Ectodermal cell (in vitro differentiated cells): Measurements from ENCODE around the gene PPM1H.

ENCODE experiments used
- H3K27ac ChIP-seq: 2 replicates; pipeline ENCODE4 v1.7.0; 2013; ENCODE audit warnings: mild to moderate bottlenecking, low read depth, low read length; ENCODE audit not compliant: insufficient read depth, poor library complexity, severe bottlenecking
- H3K27me3 ChIP-seq: 2 replicates; pipeline ENCODE4 v1.7.0; 2013; ENCODE audit warnings: mild to moderate bottlenecking, low read length; ENCODE audit not compliant: insufficient read depth, control insufficient read depth, poor library complexity, severe bottlenecking
- H3K36me3 ChIP-seq: one replicate; pipeline ENCODE4 v1.7.0; 2013; ENCODE audit warnings: low read length; ENCODE audit not compliant: control insufficient read depth, insufficient read depth
- H3K4me1 ChIP-seq: one replicate; pipeline ENCODE4 v1.7.0; 2013; ENCODE audit warnings: low read length; ENCODE audit not compliant: control insufficient read depth, insufficient read depth
- H3K4me3 ChIP-seq: 2 replicates; pipeline ENCODE4 v1.7.0; 2013; ENCODE audit warnings: low read depth, low read length, control low read depth; ENCODE audit not compliant: insufficient read depth
- H3K9me3 ChIP-seq: 2 replicates; pipeline ENCODE4 v1.7.0; 2013; ENCODE audit warnings: mild to moderate bottlenecking, low read length, moderate library complexity; ENCODE audit not compliant: control insufficient read depth
- WGBS, 2 experiments: methylation state at CpG; one replicate each; pipeline ENCODE4 v1.1.7; 2013; ENCODE audit warnings: missing lambda C conversion rate in 2 of 2; 5-methylcytosine and 5-hydroxymethylcytosine counted together

The PPM1H gene

GRCh38 chr12:62789851-62790250 is 145.1 kb downstream of the PPM1H start:
- 83 to 87% methylated on average over 3 of the region's 3 CpGs for WGBS, 2 experiments

GRCh38 chr12:62787611-62788010 is 147.3 kb downstream of the PPM1H start:
- Histone ChIP-seq H3K27me3 (no peaks in the 10 kb centered on the region), H3K27ac (no peak overlapping the region), H3K4me1 (peaks cover 18% of the 10 kb centered on the region), H3K9me3 (no peaks in the 10 kb centered on the region), H3K36me3 (no peaks in the 10 kb centered on the region), H3K4me3 (no peak overlapping the region)
- WGBS, 2 experiments: 60 to 61% methylated on average over 4 of the region's 4 CpGs

More at GRCh38 chr12:62789851-62790250, 145.1 kb downstream of the PPM1H start:
- Histone ChIP-seq H3K4me1 (peaks cover 18% of the 10 kb centered on the region), H3K36me3 (no peaks in the 10 kb centered on the region), H3K4me3 (no peak overlapping the region), H3K9me3 (no peaks in the 10 kb centered on the region), H3K27ac (no peak overlapping the region), H3K27me3 (no peaks in the 10 kb centered on the region)

GRCh38 chr12:62787023-62787422 is 147.9 kb downstream of the PPM1H start:
- H3K4me3 ChIP-seq: no peak overlapping the region
- H3K27ac ChIP-seq: no peak overlapping the region
- H3K9me3 ChIP-seq: no peaks in the 10 kb centered on the region
- WGBS, 2 experiments: 92 to 95% methylated on average over 6 of the region's 6 CpGs
- peaks cover 18% of the 10 kb centered on the region for H3K4me1 ChIP-seq
- H3K36me3 ChIP-seq: no peaks in the 10 kb centered on the region
- no peaks in the 10 kb centered on the region for H3K27me3 ChIP-seq

GRCh38 chr12:62785941-62786559 is 148.9 kb downstream of the PPM1H start:
- WGBS, 2 experiments: 86 to 88% methylated on average over 8 of the region's 8 CpGs
- Histone ChIP-seq H3K4me3 (no peak overlapping the region), H3K27ac (no peak overlapping the region)

GRCh38 chr12:62784576-62784975 is 150.4 kb downstream of the PPM1H start:
- no peaks in the 10 kb centered on the region for H3K36me3 ChIP-seq
- 93 to 98% methylated on average over 4 of the region's 4 CpGs for WGBS, 2 experiments
- no peak overlapping the region for H3K27ac ChIP-seq
- no peaks in the 10 kb centered on the region for H3K27me3 ChIP-seq
- no peaks in the 10 kb centered on the region for H3K9me3 ChIP-seq
- peaks cover 21% of the 10 kb centered on the region for H3K4me1 ChIP-seq
- H3K4me3 ChIP-seq: no peak overlapping the region

More at GRCh38 chr12:62785941-62786559, 148.9 kb downstream of the PPM1H start:
- no peaks in the 10 kb centered on the region for H3K9me3 ChIP-seq
- H3K4me1 ChIP-seq: peaks cover 21% of the 10 kb centered on the region
- no peaks in the 10 kb centered on the region for H3K27me3 ChIP-seq
- H3K36me3 ChIP-seq: no peaks in the 10 kb centered on the region

GRCh38 chr12:62783881-62784280 is 151.1 kb downstream of the PPM1H start:
- Histone ChIP-seq H3K27ac (no peak overlapping the region), H3K27me3 (no peaks in the 10 kb centered on the region)

GRCh38 chr12:62781136-62781880 is 153.6 kb downstream of the PPM1H start:
- no peak overlapping the region for H3K4me3 ChIP-seq
- H3K9me3 ChIP-seq: no peaks in the 10 kb centered on the region
- H3K27me3 ChIP-seq: no peaks in the 10 kb centered on the region
- 92 to 93% methylated on average over 9 of the region's 9 CpGs for WGBS, 2 experiments
- peaks cover 12% of the 10 kb centered on the region for H3K4me1 ChIP-seq
- H3K27ac ChIP-seq: no peak overlapping the region
- H3K36me3 ChIP-seq: no peaks in the 10 kb centered on the region

More at GRCh38 chr12:62783881-62784280, 151.1 kb downstream of the PPM1H start:
- Histone ChIP-seq H3K4me3 (no peak overlapping the region), H3K36me3 (no peaks in the 10 kb centered on the region), H3K4me1 (peaks cover 21% of the 10 kb centered on the region), H3K9me3 (no peaks in the 10 kb centered on the region)
- WGBS, 2 experiments: 94% methylated on average over 6 of the region's 6 CpGs

GRCh38 chr12:62779488-62779887 is 155.5 kb downstream of the PPM1H start:
- Histone ChIP-seq H3K27ac (no peak overlapping the region), H3K9me3 (no peaks in the 10 kb centered on the region), H3K4me3 (no peak overlapping the region), H3K36me3 (no peaks in the 10 kb centered on the region), H3K27me3 (no peaks in the 10 kb centered on the region), H3K4me1 (peaks cover 3% of the 10 kb centered on the region)

GRCh38 chr12:62778187-62778586 is 156.8 kb downstream of the PPM1H start:
- Histone ChIP-seq H3K27me3 (no peaks in the 10 kb centered on the region), H3K36me3 (no peaks in the 10 kb centered on the region), H3K4me1 (peaks cover 3% of the 10 kb centered on the region), H3K9me3 (no peaks in the 10 kb centered on the region), H3K4me3 (no peak overlapping the region), H3K27ac (no peak overlapping the region)
- 84 to 93% methylated on average over 3 of the region's 3 CpGs for WGBS, 2 experiments

GRCh38 chr12:62776997-62777396 is 158.0 kb downstream of the PPM1H start:
- no peaks in the 10 kb centered on the region for H3K36me3 ChIP-seq
- H3K9me3 ChIP-seq: no peaks in the 10 kb centered on the region
- no peak overlapping the region for H3K27ac ChIP-seq
- H3K4me1 ChIP-seq: peaks cover 3% of the 10 kb centered on the region
- H3K4me3 ChIP-seq: no peak overlapping the region
- 90 to 95% methylated on average over 2 of the region's 2 CpGs for WGBS, 2 experiments
- no peaks in the 10 kb centered on the region for H3K27me3 ChIP-seq
